HG03108 (cell line): ENCODE results near the gene IL17B.

Source experiments
- ATAC-seq: cut with Tn5 transposase; IDR thresholded peaks from one replicate; pipeline ENCODE4 v1.9.1; 2021; ENCODE audit warnings: moderate library complexity; ENCODE audit not compliant: unreplicated experiment

IL17B gene

GRCh38 chr5:149415066-149415967, 36.2 kb upstream of the IL17B start:
- no peak for ATAC-seq

GRCh38 chr5:149414405-149415065, 35.4 kb upstream of the IL17B start:
- ATAC-seq, result no peak

- ATAC-seq, result no peak
Measured at GRCh38 chr5:149413477-149414210, 34.6 kb upstream of the IL17B start.

DNA sequence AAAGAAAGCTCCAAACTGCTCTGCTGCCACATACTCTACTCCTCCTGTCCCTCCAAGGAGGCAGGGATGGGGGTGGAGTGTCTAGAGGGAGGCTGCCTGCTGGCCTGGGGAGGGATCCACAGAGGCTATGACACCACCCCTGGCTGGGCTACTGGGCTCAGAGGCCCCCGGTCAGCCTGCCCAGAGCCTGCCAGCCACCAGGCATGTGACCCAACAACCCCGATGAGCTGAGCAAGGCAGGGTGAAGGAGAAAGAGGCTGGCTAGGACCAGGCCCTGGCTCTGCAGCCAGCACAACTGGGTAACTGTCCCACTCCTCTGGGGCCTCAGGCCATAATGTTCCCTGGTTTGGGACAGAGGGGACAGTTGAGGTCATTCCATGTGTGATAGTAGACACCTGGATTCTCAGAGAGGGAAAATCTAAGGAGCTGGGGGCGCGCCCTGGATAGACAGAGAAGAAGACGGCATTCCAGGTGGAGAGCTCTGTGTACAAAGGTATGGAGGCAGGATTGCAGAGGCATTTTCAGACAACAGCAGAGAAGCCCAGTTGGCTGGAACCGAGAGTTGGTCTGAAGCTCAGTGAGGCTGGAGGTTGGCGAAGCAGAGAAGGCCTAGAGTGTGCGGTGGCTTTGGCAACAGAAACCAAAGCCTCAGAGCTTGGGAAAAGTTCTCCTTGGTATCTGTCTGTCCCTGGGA, 33.8 kb upstream of the IL17B start:
- ATAC-seq, result no peak

GRCh38 chr5:149411738-149412519, 32.8 kb upstream of the IL17B start:
- no peak for ATAC-seq

- no peak for ATAC-seq
Measured at GRCh38 chr5:149410721-149411432, 31.8 kb upstream of the IL17B start.

- ATAC-seq, result no peak
Measured at GRCh38 chr5:149410071-149410470, 31.0 kb upstream of the IL17B start.

GRCh38 chr5:149409268-149409948, 30.3 kb upstream of the IL17B start:
- no peak for ATAC-seq

DNA sequence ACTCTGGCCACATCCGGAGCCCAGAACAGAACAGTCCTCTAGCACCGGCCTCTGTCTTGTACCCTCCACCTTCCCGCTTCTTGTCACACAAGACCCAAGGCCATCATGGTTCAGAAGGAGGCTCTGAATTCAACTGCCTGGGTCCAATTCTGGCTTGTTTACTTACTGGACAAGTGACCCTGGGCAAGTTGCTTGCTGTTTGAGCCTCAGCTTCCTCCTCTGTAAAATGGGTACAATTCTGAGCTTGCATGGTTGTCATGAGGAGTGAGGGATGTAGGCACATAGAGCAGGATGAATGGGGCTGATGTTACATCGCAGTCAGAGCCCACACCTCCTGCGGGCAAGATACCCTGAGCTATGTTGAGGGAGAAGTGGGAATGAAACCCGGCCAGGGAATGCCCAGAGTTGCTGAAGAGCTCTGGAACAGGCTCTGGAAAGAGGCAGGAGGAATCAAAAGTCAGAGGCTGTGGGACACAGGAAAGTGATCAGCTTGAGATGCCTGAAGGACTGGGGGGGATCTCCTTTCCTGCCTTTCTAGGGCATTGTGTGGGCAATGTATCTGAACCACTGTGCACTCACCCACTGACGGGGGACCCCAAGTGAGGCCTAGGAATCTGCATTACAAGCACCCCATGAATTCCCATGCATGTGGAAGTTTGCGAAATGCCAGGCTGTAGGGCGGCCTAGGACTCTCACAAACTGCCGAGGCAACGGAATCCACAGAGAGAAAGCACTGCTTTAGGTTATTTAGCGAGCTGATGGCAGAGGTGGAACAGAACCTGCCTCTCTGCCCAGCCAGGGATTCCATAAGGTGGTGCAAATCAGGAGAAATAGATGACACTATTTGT, 29.4 kb upstream of the IL17B start:
- ATAC-seq, result no peak

GRCh38 chr5:149407323-149408251, 28.5 kb upstream of the IL17B start:
- ATAC-seq, result no peak

- ATAC-seq, result no peak
Measured at GRCh38 chr5:149406979-149407306, 27.9 kb upstream of the IL17B start.

- ATAC-seq, result no peak
Measured at GRCh38 chr5:149406203-149406978, 27.3 kb upstream of the IL17B start.

DNA sequence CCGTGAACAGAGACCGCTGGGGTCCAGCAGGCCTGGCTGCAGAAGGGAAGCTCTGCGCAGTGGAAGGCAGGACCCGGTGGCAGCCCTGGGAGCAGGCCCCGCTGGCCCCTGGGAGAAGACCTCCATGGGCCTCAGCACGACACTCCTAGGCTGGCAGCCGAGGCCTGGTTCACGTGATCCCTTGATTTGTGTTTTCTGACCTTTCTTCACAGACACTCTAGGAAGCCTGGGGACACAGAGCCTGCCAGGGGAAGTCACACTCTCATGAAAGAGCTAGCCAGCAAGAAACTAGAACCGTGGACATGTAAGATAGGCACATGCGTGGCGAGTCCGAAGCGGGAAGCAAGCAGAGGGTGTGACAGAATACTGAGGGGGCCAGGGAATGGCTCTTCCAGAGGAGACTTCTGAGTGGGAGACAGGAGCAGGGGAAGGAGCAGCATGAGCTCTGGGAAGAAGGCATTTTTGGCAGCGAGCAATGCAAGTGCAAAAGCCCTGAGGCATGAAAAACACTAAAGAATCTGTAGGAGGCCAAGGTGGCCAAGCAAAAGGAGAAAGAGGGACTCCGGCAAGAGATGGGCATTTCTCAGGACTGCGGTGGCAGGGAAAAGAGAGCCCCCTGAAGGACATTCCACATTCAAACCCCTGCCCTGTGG, 26.6 kb upstream of the IL17B start:
- ATAC-seq, result no peak

DNA sequence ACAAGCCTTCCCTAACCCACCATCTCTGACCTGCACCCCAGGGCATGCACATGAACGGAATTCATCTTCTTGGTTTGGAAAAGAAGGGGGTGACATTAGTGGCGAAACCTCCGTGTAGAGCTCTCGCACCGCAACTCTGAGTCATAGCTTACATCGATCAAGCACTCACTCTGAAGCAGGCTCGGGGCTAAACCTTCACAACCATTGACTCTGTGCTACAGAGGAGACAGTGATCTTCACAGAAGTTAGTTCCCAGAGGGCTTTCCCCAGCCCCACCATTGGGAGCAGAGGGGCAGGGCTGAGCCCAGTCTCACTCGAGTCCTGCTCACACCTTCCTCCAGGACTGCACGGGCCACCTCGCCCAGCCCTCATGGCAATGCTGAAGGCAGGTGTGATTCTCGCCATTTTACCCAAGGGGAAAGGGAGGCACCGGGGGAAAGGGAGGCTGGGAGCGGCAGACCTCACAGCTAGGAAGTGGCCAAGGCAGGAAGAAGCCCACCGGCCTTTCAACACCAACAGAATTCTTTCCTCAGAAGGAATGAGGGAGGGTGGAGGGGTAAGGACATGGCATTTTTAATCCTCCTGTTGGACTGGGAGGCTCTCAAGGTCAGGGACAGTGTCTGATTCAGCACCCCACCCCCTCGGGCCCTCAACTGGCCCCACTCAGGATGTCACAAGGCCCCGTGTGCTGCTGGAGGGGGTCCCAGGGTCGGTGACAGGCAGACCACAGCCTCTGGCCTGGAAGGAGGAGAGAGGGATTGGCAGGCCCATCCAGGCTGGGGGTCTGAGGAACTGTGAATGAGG, 25.9 kb upstream of the IL17B start:
- ATAC-seq, result no peak
